ENCODE results near the gene XPO6.

The XPO6 gene

GRCh38 chr16:28183484-28183883 is 28.3 kb downstream of the XPO6 start:
- POLR2A ChIA-PET (ENCODE audit: low non-redundant PET) = interaction anchor here (0.6 kb wide), 1 partner anchor 22 kb away, joined by 7 read pairs; no protein-coding TSS in a partner anchor
- CTCF ChIA-PET = interaction anchor here (0.5 to 0.8 kb wide), 2 partner anchors 31 to 65 kb away, joined by 3 to 6 read pairs; no protein-coding TSS in a partner anchor
- DNase-seq (ENCODE audit: low spot score) = no peak
- H3K27ac ChIP-seq = no peak overlapping the region
- TF ChIP-seq CTCF (conservative IDR thresholded peaks at IDR 0.05; ENCODE audit: low read depth) = no peak

GRCh38 chr16:28182801-28183200 is 29.0 kb downstream of the XPO6 start:
- no peak for DNase-seq (ENCODE audit: low spot score)
- POLR2A ChIA-PET (ENCODE audit: low non-redundant PET) = no interaction called here
- TF ChIP-seq CTCF (conservative IDR thresholded peaks at IDR 0.05; ENCODE audit: low read depth) = no peak
- CTCF ChIA-PET = interaction anchor here (0.5 to 0.6 kb wide), 2 partner anchors 59 to 64 kb away, joined by 6 read pairs; no protein-coding TSS in a partner anchor
- no peak overlapping the region for H3K27ac ChIP-seq

GRCh38 chr16:28182183-28182582 is 29.6 kb downstream of the XPO6 start:
- CTCF ChIA-PET = interaction anchor here (0.6 kb wide), 1 partner anchor 59 kb away, joined by 6 read pairs; no protein-coding TSS in a partner anchor

GRCh38 chr16:28181515-28181914 is 30.2 kb downstream of the XPO6 start:
- TF ChIP-seq CTCF (conservative IDR thresholded peaks at IDR 0.05; ENCODE audit: low read depth) = no peak

More at GRCh38 chr16:28182183-28182582, 29.6 kb downstream of the XPO6 start:
- POLR2A ChIA-PET (ENCODE audit: low non-redundant PET) = no interaction called here
- TF ChIP-seq CTCF (conservative IDR thresholded peaks at IDR 0.05; ENCODE audit: low read depth) = no peak
- H3K27ac ChIP-seq = peak overlapping the region; percentile 71
- DNase-seq (ENCODE audit: low spot score) = no peak

GRCh38 chr16:28180655-28181460 is 30.9 kb downstream of the XPO6 start:
- no peak for TF ChIP-seq CTCF (conservative IDR thresholded peaks at IDR 0.05; ENCODE audit: low read depth)
- ChIA-PET POLR2A (ENCODE audit: low non-redundant PET) (no interaction called here), CTCF (interaction anchor here (1.1 kb wide), 1 partner anchor 14 kb away, joined by 4 read pairs; no protein-coding TSS in a partner anchor)
- no peak for DNase-seq (ENCODE audit: low spot score)
- H3K27ac ChIP-seq = no peak overlapping the region

More at GRCh38 chr16:28181515-28181914, 30.2 kb downstream of the XPO6 start:
- H3K27ac ChIP-seq = peak overlapping the region; percentile 71
- ChIA-PET POLR2A (ENCODE audit: low non-redundant PET) (no interaction called here), CTCF (interaction anchor here (1.1 kb wide), 1 partner anchor 13 kb away, joined by 4 read pairs; no protein-coding TSS in a partner anchor)
- DNase-seq (ENCODE audit: low spot score) = peak; percentile 73

- POLR2A ChIA-PET (ENCODE audit: low non-redundant PET) = no interaction called here
- no peak for DNase-seq (ENCODE audit: low spot score)
- CTCF ChIA-PET = no interaction called here
- TF ChIP-seq CTCF (conservative IDR thresholded peaks at IDR 0.05; ENCODE audit: low read depth) = no peak
- H3K27ac ChIP-seq = no peak overlapping the region
These were observed 32.4 kb downstream of the XPO6 start for GRCh38 chr16:28179354-28179753.

Measured in RWPE1 (cell line).